Activated T-helper 1 cell treated with anti-CD3 and anti-CD28 coated beads, Interleukin-12 subunit alpha, Interleukin-12 subunit beta, Interleukin-2, Interleukin-4 antibody, amounts not matched to agents 30 ng/mL and 10 ng/mL and 1 ng/mL, durations not matched to agents 14 hours and 24 hours and 36 hours (primary cell): ENCODE measurements around the gene POLR2F. TPM values are rescaled to one million over a fixed set of nuclear protein-coding genes. Genes with fewer than 3 reads are reported as not detected.

ENCODE experiments used
- DNase-seq: peaks from one replicate; pipeline ENCODE4 v3.0.0; 2021; ENCODE audit warnings: low spot score
- H3K27ac Mint-ChIP-seq: one replicate; pipeline ENCODE4 v1.8.0; 2021; ENCODE audit warnings: mild to moderate bottlenecking, mixed read lengths
- H3K27me3 Mint-ChIP-seq: one replicate; pipeline ENCODE4 v1.8.0; 2022; ENCODE audit warnings: mild to moderate bottlenecking, moderate library complexity, mixed read lengths; ENCODE audit not compliant: insufficient read depth
- H3K36me3 Mint-ChIP-seq: one replicate; pipeline ENCODE4 v1.8.0; 2021; ENCODE audit warnings: low read depth, mixed read lengths
- H3K4me1 Mint-ChIP-seq: one replicate; pipeline ENCODE4 v1.8.0; 2021; ENCODE audit warnings: low read depth, mixed read lengths
- H3K4me3 Mint-ChIP-seq: one replicate; pipeline ENCODE4 v1.8.0; 2021; ENCODE audit warnings: mild to moderate bottlenecking, moderate library complexity, mixed read lengths
- H3K9me3 Mint-ChIP-seq: one replicate; pipeline ENCODE4 v1.8.0; 2021; ENCODE audit warnings: mixed read lengths
- intact Hi-C: fragments of 100-400 bp; cut with micrococcal nuclease; formaldehyde crosslinking; loops from one replicate; pipeline ENCODE4 v1.15.1; 2024
- total RNA-seq: library from RNA; stranded (reverse); gene quantifications from 2 replicates; pipeline ENCODE4 v1.2.3, GENCODE V29; 2022

POLR2F gene
- 102 and 120 TPM in 2 replicates for total RNA-seq

- H3K36me3 Mint-ChIP-seq, result peaks cover 21% of the 10 kb centered on the region
- no peaks in the 10 kb centered on the region for H3K9me3 Mint-ChIP-seq
- intact Hi-C loops, result loop anchor here (1.0 to 5.0 kb wide), 6 partner anchors 19 to 617 kb away; partner anchors contain the start of genes DMC1, EIF3L and MICALL1
- peak within 1 kb of the TSS; percentile 92 for H3K27ac Mint-ChIP-seq
- H3K27me3 Mint-ChIP-seq, result peaks cover 7% of the 10 kb centered on the region
- peak within 1 kb of the TSS; percentile 99 for H3K4me3 Mint-ChIP-seq
- DNase-seq, result peak; percentile 94
- peaks cover 26% of the 10 kb centered on the region for H3K4me1 Mint-ChIP-seq
Measured at GRCh38 chr22:37953437-37954179, at the start of gene POLR2F, which contains the start of gene C22orf23. POLR2F (plus strand) TSS chr22:37953699; CDS start chr22:37953788, 89 bp downstream. C22orf23 (minus strand) TSS chr22:37953601; CDS start chr22:37953149, 452 bp downstream.

- peaks cover 4% of the 10 kb centered on the region for H3K27me3 Mint-ChIP-seq
- intact Hi-C loops, result no loop called here
- H3K4me1 Mint-ChIP-seq, result peaks cover 26% of the 10 kb centered on the region
- DNase-seq, result no peak
- no peaks in the 10 kb centered on the region for H3K9me3 Mint-ChIP-seq
- no peaks in the 10 kb centered on the region for H3K36me3 Mint-ChIP-seq
- H3K4me3 Mint-ChIP-seq, result peak overlapping the region; percentile 85
- peak overlapping the region; percentile 89 for H3K27ac Mint-ChIP-seq
Measured at GRCh38 chr22:37904572-37905533, 48.6 kb upstream of the POLR2F start.

- Mint-ChIP-seq H3K4me3 (peak within 1 kb of the TSS; percentile 85), H3K9me3 (no peaks in the 10 kb centered on the region), H3K36me3 (no peaks in the 10 kb centered on the region), H3K27ac (peak within 1 kb of the TSS; percentile 89), H3K4me1 (peaks cover 26% of the 10 kb centered on the region), H3K27me3 (peaks cover 4% of the 10 kb centered on the region)
- DNase-seq, result peak; percentile 67
- intact Hi-C loops, result loop anchor here (1.0 to 2.0 kb wide), 3 partner anchors 9 to 47 kb away; partner anchors contain the start of genes C22orf23 and POLR2F
Measured at GRCh38 chr22:37905534-37906363, 47.8 kb upstream of the POLR2F start, which contains the start of gene MICALL1. MICALL1 (plus strand) TSS chr22:37906297; CDS start chr22:37906423, 126 bp downstream.

GRCh38 chr22:37906364-37907008 is 47.0 kb upstream of the POLR2F start:
- Mint-ChIP-seq H3K27me3 (peaks cover 4% of the 10 kb centered on the region), H3K9me3 (no peaks in the 10 kb centered on the region), H3K4me3 (peak overlapping the region; percentile 81), H3K4me1 (peaks cover 32% of the 10 kb centered on the region), H3K27ac (no peak overlapping the region), H3K36me3 (no peaks in the 10 kb centered on the region)
- intact Hi-C loops, result loop anchor here (1.0 to 2.0 kb wide), 3 partner anchors 10 to 46 kb away; partner anchors contain the start of genes C22orf23 and POLR2F
- peak; percentile 37 for DNase-seq

GRCh38 chr22:37907036-37907954 is 46.2 kb upstream of the POLR2F start:
- peaks cover 4% of the 10 kb centered on the region for H3K27me3 Mint-ChIP-seq
- no peak for DNase-seq

GRCh38 chr22:37909766-37910165 is 43.7 kb upstream of the POLR2F start:
- intact Hi-C loops, result no loop called here
- H3K27ac Mint-ChIP-seq, result no peak overlapping the region
- H3K4me1 Mint-ChIP-seq, result peaks cover 36% of the 10 kb centered on the region
- H3K27me3 Mint-ChIP-seq, result peaks cover 4% of the 10 kb centered on the region
- no peak overlapping the region for H3K4me3 Mint-ChIP-seq
- no peak for DNase-seq
- H3K9me3 Mint-ChIP-seq, result no peaks in the 10 kb centered on the region
- peaks cover 3% of the 10 kb centered on the region for H3K36me3 Mint-ChIP-seq

More at GRCh38 chr22:37907036-37907954, 46.2 kb upstream of the POLR2F start:
- intact Hi-C loops, result loop anchor here (2.0 kb wide), 1 partner anchor 46 kb away; the partner anchor contains the start of genes C22orf23 and POLR2F
- Mint-ChIP-seq H3K27ac (peak overlapping the region; percentile 85), H3K4me1 (peaks cover 36% of the 10 kb centered on the region), H3K4me3 (peak overlapping the region; percentile 81), H3K9me3 (no peaks in the 10 kb centered on the region), H3K36me3 (no peaks in the 10 kb centered on the region)

GRCh38 chr22:37910890-37911672 is 42.4 kb upstream of the POLR2F start:
- no peak overlapping the region for H3K4me3 Mint-ChIP-seq
- peaks cover 3% of the 10 kb centered on the region for H3K36me3 Mint-ChIP-seq
- no peak overlapping the region for H3K27ac Mint-ChIP-seq
- H3K9me3 Mint-ChIP-seq, result no peaks in the 10 kb centered on the region
- peaks cover 26% of the 10 kb centered on the region for H3K4me1 Mint-ChIP-seq
- no peaks in the 10 kb centered on the region for H3K27me3 Mint-ChIP-seq
- DNase-seq, result no peak
- intact Hi-C loops, result no loop called here

GRCh38 chr22:37911697-37912096 is 41.8 kb upstream of the POLR2F start:
- no peak overlapping the region for H3K27ac Mint-ChIP-seq
- H3K4me1 Mint-ChIP-seq, result peaks cover 26% of the 10 kb centered on the region
- H3K4me3 Mint-ChIP-seq, result no peak overlapping the region
- peaks cover 6% of the 10 kb centered on the region for H3K36me3 Mint-ChIP-seq
- H3K27me3 Mint-ChIP-seq, result no peaks in the 10 kb centered on the region
- intact Hi-C loops, result no loop called here
- DNase-seq, result no peak
- H3K9me3 Mint-ChIP-seq, result no peaks in the 10 kb centered on the region

GRCh38 chr22:37912171-37912570 is 41.3 kb upstream of the POLR2F start:
- Mint-ChIP-seq H3K27ac (no peak overlapping the region), H3K4me3 (no peak overlapping the region), H3K36me3 (peaks cover 6% of the 10 kb centered on the region), H3K27me3 (no peaks in the 10 kb centered on the region), H3K9me3 (no peaks in the 10 kb centered on the region), H3K4me1 (peaks cover 23% of the 10 kb centered on the region)
- DNase-seq, result no peak
- intact Hi-C loops, result no loop called here

- H3K27me3 Mint-ChIP-seq, result no peaks in the 10 kb centered on the region
- H3K4me3 Mint-ChIP-seq, result no peak overlapping the region
- DNase-seq, result no peak
- intact Hi-C loops, result no loop called here
- no peak overlapping the region for H3K27ac Mint-ChIP-seq
- peaks cover 14% of the 10 kb centered on the region for H3K4me1 Mint-ChIP-seq
- H3K36me3 Mint-ChIP-seq, result peaks cover 6% of the 10 kb centered on the region
- no peaks in the 10 kb centered on the region for H3K9me3 Mint-ChIP-seq
Measured at GRCh38 chr22:37913233-37913721, 40.2 kb upstream of the POLR2F start.
